Ascending aorta (tissue), 2 donors: Measurements from ENCODE around the gene CCDC89. TPM values are rescaled to one million over a fixed set of nuclear protein-coding genes. Genes with fewer than 3 reads are reported as not detected.

Experiments used
- DNase-seq, 2 donors: peaks; one replicate each; pipeline ENCODE4 v3.0.0-alpha.2; 2019; ENCODE audit warnings: low spot score in 2 of 2
- H3K27ac ChIP-seq, 2 donors: fragments of 200-600 bp; sonication (generic); one replicate each; pipeline ENCODE4 v1.5.1; 2016 to 2017; ENCODE audit warnings: mild to moderate bottlenecking in 1 of 2
- H3K27me3 ChIP-seq: fragments of 200-600 bp; sonication (generic); one replicate; pipeline ENCODE4 v1.5.1; 2017
- H3K36me3 ChIP-seq, 2 donors: fragments of 200-600 bp; sonication (generic); one replicate each; pipeline ENCODE4 v1.5.1; 2016
- H3K4me1 ChIP-seq, 2 donors: fragments of 200-600 bp; sonication (generic); one replicate each; pipeline ENCODE4 v1.5.1; 2016 to 2017; ENCODE audit warnings: mild to moderate bottlenecking in 1 of 2
- H3K4me3 ChIP-seq, 2 donors: fragments of 200-600 bp; sonication (generic); one replicate each; pipeline ENCODE4 v1.5.1; 2016 to 2017; ENCODE audit warnings: mild to moderate bottlenecking in 1 of 2
- H3K9me3 ChIP-seq, 2 donors: fragments of 200-600 bp; sonication (generic); one replicate each; pipeline ENCODE4 v1.5.1; 2016
- intact Hi-C: fragments of 100-400 bp; cut with DNase I; formaldehyde crosslinking; loops from one replicate; pipeline ENCODE4 v1.15.1; 2023
- total RNA-seq: library from RNA; depleted of rRNA; stranded (reverse); fragments of >200 nt; gene quantifications from one replicate; pipeline ENCODE4 v1.1.0, GENCODE V29; 2016
- TF ChIP-seq, protein P1 (sequence below), 3 experiments: fragments of 200-600 bp in 2 of 3; fragments of 450-650 bp in 1 of 3; sonication (generic) in 2 of 3; IDR thresholded peaks; one replicate each; pipeline ENCODE4 v1.5.1; 2016 to 2019; ENCODE audit warnings: antibody characterized with exemption in 3 of 3, mild to moderate bottlenecking in 1 of 3, moderate library complexity in 1 of 3

Gene CCDC89
- total RNA-seq, 1 donor from 2014 or later, result 16.6 TPM

DNA sequence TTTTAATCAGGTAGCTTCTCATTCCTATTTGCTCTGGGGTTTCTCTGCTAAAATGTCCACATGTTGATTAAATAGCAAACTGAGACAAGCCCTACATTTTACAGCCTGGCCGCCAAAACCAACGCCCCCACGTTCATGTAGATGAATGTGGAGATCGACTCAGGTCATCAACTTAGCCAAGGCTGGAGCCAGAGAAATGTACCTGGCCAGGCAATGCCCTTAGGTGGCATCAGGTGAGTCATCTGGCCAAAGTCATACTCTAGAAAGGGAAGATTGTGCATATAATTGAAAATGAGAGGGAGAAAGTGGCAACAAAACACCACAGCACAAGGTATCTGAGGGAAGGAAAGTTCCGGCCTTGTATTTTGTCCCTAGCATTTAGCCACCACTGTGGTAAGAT lies 37.1 kb upstream of the CCDC89 start:
- intact Hi-C loops, result no loop called here
- Histone ChIP-seq H3K36me3 (no peaks in the 10 kb centered on the region), H3K4me3 (no peak overlapping the region), H3K4me1 (peaks cover 0 to 8% of the 10 kb centered on the region in 2 donors), H3K27me3 (no peaks in the 10 kb centered on the region), H3K27ac (no peak overlapping the region), H3K9me3 (no peaks in the 10 kb centered on the region)
- no peak for DNase-seq
- TF ChIP-seq, protein P1, sequence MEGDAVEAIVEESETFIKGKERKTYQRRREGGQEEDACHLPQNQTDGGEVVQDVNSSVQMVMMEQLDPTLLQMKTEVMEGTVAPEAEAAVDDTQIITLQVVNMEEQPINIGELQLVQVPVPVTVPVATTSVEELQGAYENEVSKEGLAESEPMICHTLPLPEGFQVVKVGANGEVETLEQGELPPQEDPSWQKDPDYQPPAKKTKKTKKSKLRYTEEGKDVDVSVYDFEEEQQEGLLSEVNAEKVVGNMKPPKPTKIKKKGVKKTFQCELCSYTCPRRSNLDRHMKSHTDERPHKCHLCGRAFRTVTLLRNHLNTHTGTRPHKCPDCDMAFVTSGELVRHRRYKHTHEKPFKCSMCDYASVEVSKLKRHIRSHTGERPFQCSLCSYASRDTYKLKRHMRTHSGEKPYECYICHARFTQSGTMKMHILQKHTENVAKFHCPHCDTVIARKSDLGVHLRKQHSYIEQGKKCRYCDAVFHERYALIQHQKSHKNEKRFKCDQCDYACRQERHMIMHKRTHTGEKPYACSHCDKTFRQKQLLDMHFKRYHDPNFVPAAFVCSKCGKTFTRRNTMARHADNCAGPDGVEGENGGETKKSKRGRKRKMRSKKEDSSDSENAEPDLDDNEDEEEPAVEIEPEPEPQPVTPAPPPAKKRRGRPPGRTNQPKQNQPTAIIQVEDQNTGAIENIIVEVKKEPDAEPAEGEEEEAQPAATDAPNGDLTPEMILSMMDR (IDR thresholded peaks at IDR 0.05), result no peak

DNA sequence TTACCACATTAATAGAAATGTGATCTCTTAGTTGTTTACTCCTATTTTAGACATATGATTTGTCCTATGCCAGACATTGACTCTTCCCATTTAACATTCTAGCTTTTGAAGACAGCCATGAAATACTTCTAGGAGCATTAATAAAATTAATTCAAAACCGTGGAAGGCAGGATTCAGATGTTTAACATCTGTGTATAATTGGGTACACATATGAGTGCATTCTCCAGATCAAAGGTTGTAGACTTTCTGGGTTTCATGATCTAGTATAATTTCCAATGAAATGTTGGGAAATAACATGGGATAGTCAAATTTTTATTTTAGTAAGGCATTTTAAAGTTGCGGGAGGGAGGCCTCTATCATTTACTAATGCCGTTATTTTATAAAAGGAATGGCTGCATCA lies 35.2 kb upstream of the CCDC89 start:
- H3K36me3 ChIP-seq, result no peaks in the 10 kb centered on the region
- H3K4me1 ChIP-seq, result peaks cover 0 to 8% of the 10 kb centered on the region in 2 donors
- no peak overlapping the region for H3K4me3 ChIP-seq
- no peaks in the 10 kb centered on the region for H3K27me3 ChIP-seq
- DNase-seq, result no peak
- no peak overlapping the region for H3K27ac ChIP-seq
- H3K9me3 ChIP-seq, result no peaks in the 10 kb centered on the region
- intact Hi-C loops, result no loop called here
- TF ChIP-seq, protein P1 (IDR thresholded peaks at IDR 0.05), result no peak

DNA sequence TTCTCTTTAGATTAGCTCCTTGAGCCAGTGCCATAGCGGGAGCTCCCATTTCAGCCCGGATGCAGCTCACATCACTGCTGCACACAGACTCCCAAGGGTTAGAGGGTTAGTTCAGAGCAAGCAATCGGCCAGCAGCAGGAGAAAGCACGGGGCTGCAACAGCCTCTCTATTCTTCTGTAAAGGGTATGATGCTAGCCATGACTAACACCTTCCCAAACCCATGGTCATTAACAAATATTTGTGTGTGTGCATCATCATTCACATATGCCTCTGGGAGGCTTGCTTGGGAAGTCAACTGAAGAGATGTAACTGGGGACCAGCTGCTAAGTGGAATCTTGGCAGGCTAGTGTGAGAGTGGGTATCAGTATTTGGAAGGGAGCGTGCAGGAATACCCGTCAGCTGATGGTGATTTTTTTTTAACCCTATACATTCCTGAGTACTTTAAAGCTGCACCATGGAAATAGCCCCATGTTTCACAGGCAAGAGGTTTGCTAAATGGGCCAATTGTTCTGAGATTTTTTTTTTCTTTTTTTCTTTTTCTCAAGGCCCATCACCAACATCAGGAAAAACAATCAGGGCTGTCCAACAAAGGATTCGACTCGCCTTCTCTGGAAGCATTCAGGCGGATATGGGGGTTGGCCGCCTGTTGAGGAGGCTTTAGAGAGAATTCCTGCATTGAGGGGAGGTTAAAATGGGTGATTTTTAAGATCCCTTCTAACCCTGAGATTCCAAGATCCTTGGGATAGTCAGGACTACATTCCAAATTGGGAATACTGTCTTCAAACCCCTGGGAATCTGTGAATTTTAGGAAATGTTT lies 33.2 kb upstream of the CCDC89 start:
- DNase-seq, result peak; percentile 9 to 80
- H3K4me1 ChIP-seq, result peaks cover 0 to 8% of the 10 kb centered on the region in 2 donors
- H3K36me3 ChIP-seq, result no peaks in the 10 kb centered on the region
- no peaks in the 10 kb centered on the region for H3K27me3 ChIP-seq
- H3K9me3 ChIP-seq, result no peaks in the 10 kb centered on the region
- H3K27ac ChIP-seq, result peak overlapping the region; percentile 60 to 66
- H3K4me3 ChIP-seq, result peak overlapping the region in 1 of 2 donors; percentile 51
- intact Hi-C loops, result loop anchor here (2.0 kb wide), 1 partner anchor 54 kb away; the partner anchor contains the start of gene CREBZF
- TF ChIP-seq, protein P1 (IDR thresholded peaks at IDR 0.05), result no peak

DNA sequence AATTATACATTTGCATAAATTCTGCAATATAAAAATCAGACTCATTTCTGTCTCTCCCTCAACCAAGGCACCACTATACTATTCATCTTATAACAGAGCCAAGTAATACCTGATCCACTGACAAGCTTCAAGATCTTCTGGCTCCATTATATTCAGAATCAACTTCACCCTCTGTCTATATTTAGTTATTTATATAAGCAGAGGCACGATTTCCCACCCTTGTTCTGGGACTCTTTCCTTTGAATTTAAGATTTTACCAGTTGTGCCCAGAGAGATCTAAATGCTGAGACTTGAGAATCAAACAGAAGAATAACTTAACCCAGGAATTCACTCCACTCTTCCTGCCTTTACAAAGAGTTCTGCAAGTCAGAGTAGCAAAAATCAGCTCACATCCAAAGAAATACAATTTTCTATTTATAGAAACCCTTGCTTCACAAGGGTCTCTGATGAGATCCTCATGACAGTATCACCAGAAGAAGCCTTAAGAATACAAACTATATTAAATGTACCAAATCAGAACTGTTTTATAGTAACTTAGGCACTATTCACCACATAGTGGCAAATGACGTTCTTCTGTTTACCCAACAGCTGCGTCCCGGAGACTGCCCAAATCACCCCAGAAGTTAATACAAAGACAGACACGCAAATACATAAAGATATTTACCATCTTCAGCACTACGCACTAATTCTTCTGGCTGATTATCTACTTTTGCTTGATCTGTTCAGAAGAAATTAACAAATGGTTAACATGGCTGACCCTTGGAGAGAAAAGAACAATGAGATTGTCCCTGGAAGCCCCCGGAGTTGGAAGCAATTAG lies 32.3 kb upstream of the CCDC89 start:
- Histone ChIP-seq H3K27me3 (no peaks in the 10 kb centered on the region), H3K4me3 (peak overlapping the region in 1 of 2 donors; percentile 51), H3K9me3 (no peaks in the 10 kb centered on the region), H3K27ac (peak overlapping the region; percentile 60 to 66), H3K36me3 (no peaks in the 10 kb centered on the region), H3K4me1 (peaks cover 0 to 8% of the 10 kb centered on the region in 2 donors)
- intact Hi-C loops, result loop anchor here (2.0 kb wide), 1 partner anchor 54 kb away; the partner anchor contains the start of gene CREBZF
- no peak for DNase-seq
- TF ChIP-seq, protein P1 (IDR thresholded peaks at IDR 0.05), result no peak

DNA sequence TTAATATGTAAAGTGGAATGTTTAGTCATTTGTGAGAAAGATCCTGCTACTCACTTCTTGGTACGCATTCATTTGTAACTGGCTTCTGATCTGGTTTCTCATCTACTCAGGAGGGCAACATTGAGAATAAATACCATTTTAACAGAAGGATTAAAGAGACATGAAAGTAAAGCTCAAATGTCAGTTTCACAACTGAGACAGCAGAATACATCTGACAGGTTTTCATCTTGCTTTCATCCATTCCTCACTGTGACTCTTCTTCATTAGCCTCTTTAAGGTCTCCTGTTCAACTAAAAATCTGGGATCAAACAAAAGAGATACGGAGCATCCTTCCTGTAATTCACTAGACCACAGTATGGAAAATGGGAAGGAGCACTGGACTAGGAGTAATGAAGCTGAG lies 31.4 kb upstream of the CCDC89 start:
- TF ChIP-seq, protein P1 (IDR thresholded peaks at IDR 0.05), result no peak
- Histone ChIP-seq H3K4me3 (no peak overlapping the region), H3K4me1 (peaks cover 0 to 8% of the 10 kb centered on the region in 2 donors), H3K27me3 (no peaks in the 10 kb centered on the region), H3K27ac (no peak overlapping the region), H3K9me3 (no peaks in the 10 kb centered on the region), H3K36me3 (no peaks in the 10 kb centered on the region)
- DNase-seq, result no peak
- intact Hi-C loops, result no loop called here
